HG03175 (cell line): Measurements from ENCODE around the gene PBRM1.
"Not testable (repeated sequence)": the region's sequence is repeated elsewhere in the genome, so short reads cannot be mapped to it uniquely, and the experiment has no call there.

Experiments used
- ATAC-seq: cut with Tn5 transposase; IDR thresholded peaks from one replicate; pipeline ENCODE4 v1.9.1; 2021; ENCODE audit warnings: mild to moderate bottlenecking, moderate library complexity; ENCODE audit not compliant: unreplicated experiment

The PBRM1 gene

DNA sequence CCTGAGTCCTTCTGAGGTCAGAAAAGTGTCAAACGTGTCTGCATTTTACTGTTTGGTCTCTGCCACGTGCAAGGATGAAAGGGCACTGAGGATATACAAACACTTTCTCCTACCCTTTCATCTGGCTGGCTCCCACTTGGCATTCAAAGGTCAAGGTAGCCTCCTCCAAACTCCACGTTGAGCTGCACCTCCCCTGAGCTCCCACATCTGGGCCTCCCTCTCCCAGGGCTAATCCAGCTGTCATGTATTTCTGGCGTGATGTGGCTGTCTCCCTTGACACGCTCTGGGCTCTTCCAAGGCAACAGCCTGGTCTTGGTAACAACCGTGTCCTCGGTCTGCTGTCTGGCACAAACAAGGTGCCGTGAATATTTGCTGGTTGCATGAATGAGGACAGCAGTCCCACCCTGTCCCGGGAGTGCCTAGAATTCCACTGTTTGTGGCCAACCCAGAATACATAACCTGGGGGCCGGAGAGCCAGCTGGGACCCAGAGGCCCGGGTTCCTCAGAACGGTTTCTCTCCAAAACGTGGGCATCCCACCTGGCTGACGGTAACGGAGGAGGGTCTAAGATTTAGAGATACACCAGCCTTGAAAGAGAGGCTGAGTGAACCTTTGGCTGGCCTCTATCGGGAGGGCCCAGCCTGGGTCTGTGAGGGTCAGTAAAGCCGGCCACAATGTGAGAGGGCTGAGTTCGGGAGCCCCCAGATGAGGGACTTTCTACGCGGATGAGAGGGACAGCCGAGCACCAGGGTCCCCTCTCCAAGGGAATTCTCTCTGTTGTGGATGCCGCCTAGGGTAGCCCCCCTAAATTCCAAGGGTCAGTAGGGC, 19.1 kb upstream of the PBRM1 start:
- peak; percentile 4 for ATAC-seq

DNA sequence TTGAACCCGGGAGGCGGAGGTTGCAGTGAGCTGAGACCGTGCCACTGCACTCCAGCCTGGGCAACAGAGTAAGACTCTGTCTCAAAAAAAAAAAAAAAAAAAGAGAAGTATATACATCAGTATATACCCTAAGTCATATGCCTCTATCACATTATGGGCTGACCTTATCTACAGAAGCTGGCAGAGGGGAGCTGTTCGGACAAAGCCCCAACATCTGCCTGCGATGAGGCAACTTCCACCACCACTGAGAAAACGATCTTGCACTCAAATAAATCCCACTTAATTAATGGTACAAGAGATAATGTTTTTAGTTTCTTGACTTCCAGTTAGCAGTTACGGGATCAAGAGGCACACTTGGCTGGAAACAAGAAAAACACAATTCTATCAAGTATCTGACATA, 17.6 kb upstream of the PBRM1 start:
- no peak for ATAC-seq

DNA sequence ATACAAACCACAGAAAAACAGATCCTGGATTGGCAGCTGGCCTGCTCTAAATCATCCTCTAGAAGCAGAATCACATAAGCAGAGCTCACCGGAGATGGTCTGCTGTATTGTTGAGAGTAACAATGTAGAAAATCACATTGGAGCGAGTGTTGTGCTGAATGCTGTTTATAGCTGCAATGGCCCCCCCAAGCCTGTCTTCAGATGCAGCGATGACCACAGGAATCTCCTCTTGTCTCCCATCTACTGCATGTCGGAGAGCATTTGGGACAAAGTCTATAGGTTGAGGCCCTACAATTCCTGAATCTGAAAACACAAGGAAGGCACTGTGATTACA, 11.9 kb upstream of the PBRM1 start:
- ATAC-seq, result no peak

DNA sequence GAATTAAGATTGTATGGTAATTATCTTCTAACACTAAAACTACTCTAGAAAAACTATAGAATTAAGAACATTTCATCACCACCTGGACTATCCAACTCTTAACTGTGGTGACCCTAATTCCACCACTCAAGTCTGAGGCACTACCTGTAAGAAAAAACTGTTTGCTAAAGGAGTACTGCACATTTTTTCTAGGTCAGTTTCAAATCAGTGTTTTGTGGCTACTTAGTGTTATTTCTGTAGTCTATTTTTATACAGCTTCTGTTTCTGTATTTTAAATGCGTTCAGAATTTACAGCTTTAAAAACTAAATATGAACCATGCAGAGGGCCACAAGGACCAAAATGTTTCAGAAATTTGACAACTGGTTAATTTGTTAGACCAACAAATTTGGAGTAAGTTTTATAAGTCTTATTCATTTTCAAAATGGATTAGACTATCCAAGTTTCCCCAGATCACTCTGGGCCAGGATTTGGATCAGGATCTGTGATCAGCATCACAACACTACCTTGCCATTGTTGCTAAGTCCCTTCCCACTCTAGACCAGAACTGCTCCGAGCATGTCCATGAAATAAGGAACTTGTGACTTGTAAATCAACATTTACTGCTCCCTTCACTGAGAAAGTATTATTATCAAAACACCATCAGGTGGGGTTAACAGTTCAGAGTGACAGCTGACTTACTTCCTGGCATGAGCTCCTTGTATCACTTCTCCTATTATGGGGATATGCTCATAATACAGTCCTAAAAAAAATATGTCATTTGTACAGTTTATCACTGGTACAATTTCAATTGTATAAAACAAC, 11.3 kb upstream of the PBRM1 start:
- no peak for ATAC-seq

DNA sequence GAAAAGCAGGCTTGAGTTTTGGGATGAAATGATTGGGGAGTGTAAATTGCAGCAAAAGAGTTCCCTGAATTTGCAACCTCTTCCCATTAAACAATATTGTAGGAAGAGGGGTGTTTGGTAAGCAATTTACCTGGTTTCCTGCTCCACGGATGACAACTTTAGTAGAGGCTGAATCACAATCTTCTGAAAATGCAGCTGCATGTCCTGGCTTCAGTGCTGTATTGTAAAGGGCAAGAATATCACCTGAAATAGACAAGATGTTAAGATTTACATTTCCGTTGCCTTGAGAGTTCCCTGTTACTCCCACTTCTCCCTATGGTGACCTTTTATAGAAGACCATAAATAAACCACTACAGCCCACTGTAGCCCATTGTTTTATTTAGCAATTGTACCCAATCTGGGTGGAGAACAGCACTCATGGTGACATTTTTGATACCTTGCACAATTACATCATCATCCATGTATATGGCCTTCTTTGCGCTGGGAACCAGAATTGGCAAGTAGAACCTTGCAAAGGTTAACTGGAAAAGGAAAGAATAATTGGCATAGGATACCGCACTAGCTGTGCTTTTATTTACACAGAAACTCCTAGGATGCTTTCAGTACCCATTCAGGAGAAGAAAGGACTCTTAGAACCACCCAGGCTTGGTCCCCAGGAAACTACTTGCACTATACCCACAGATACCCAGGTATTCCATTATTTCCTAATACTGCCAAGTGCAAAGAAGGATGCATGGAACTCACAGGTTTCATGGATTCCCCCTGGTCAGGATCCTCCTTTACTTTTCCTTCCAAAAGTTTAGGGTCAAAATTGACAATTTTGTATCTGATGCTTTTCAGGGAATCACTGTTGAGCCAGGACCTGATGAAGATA, 10.3 kb upstream of the PBRM1 start:
- no peak for ATAC-seq

DNA sequence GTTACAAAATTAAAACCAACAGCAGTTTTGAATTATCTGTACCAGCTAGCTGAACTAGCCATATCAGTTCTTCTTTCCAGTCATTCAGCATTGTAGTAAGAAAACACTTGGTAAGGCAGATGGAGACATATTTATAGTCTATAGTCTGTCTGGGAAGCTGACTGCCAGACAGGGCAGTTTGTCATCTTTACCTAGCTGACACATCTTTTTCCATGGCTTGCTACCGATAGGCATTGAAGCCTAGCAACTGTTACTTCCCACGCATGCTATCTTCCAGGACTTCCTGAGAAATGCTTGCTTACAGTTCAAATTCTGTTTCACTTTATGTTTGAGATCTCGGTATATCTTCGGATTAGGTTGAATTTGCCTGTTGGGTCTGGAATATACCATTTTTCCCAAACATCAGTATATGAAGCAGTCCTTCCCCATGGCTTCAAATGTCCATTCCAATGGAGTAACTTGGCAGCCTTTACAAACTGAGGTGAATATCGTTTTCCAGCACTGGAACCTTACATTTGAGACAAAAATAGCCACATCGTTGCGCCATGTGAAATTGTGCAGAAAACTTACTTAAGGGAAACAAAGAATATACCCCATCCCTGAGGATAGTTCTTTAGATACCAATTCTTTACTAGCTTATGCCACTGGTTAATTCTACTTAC, 8.9 kb upstream of the PBRM1 start:
- no peak for ATAC-seq

DNA sequence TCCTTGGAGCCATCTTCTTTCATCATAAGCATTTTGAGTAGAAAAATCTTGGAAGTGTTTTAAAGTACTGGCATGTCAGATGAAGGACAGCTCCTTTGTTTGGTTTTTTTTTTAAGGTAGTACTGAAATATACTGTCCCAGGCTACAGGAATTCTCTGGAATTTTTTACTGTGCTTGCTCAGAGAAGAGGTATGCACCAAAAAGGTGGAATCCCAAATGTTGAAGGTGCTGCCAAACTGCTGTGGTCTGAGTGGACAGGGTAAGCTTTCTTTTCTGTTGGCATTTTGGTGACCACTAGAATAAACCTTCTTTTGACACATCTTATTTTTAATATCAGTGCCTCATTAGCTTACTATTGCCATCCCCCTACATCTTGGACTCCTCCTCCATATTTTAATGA, 7.4 kb upstream of the PBRM1 start:
- ATAC-seq, result no peak

DNA sequence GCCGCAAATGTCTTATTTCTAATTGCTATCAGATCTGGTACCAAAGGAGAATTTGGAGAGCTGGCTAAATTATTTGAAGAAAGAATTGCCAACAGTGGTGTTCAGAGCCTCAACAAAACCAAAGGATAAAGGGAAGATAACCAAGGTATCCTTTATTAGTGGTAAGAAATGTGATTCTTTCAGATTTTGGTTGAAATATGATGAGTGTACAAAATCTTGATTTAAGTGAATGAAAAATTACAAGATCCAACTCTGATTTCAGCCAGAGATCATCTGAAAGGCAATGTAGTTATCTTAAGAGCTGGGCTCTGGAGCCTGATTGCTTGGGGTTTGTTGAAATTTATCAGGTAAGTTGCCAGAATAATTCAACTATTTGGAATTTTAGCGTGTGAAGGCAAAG, 4.8 kb upstream of the PBRM1 start:
- ATAC-seq, result no peak

DNA sequence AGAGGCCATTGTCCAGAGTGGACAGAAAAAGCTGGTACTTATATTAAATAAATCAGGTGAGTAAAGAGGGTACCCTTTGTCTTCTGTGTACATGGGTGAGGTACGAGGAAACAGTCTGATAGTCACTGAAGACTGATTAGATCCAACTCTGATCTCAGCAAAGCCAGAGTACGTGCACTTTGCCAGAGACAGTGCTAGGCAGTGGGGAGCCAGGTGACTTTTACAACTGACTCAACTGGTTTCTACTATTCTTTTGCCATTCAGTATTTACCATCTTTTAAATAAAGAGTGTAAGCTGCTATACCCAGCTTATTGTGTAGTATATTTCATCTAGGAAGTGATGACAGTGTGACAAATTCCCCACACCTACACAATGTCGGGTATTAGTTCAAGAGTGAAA, 3.4 kb upstream of the PBRM1 start:
- ATAC-seq, result no peak

DNA sequence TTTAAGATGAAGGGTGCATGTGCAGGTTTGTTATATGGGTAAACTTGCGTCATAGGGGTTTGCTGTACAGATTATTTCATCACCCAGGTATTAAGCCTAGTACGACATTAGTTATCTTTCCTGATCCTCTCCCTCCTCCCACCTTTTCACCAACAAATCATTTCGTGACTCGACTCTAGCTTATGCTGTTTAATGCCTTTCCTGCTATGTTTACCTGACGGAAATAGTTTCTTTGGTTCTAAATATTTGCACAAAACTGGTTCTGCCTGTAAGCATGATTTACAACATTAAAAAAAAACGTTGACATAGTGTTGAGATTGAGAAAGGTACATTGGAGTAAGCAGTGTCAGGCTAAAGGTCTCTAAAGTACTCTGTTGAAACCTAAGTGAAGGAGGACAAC, 2.6 kb upstream of the PBRM1 start:
- ATAC-seq, result no peak

DNA sequence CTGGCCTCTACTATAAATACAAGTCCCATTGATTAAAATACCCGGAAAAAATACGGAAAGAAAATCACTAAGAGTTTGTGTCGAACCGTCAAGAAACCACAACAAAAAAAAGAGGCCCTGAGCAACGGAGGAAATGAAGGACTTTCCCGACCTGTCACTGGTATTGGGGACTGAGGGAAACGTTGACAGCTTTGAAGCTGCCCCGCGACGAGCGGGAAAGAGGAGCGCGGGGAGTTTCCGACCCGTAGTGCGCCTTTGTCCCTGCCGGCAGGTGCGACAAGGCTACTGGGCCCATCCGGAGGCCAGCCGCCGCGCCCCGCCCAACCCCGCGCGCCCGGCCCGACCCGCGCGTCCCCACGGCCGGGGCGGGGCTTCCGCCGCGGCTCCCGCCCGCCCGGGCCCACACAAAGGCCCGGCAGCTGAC, 416 bp downstream of the PBRM1 start:
- peak; percentile 80 for ATAC-seq

DNA sequence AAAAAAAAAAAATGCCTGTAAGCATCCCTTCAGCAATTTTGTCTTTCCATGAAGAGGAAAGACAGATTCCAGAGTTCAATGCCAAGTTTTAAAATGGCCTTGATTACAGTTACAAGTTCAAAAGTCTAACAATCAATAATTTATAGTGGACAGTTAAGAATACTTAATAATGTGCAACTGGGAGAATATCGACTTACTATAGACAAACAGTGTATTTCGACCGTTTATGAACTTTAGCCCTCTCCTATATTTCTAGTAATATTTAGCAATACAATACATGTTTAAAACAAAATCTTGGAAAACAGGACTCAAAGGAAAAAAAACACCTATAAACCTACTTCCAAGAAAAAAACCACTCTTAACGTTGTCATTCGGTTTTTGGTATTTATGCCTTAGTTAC, 1.5 kb downstream of the PBRM1 start:
- no peak for ATAC-seq

DNA sequence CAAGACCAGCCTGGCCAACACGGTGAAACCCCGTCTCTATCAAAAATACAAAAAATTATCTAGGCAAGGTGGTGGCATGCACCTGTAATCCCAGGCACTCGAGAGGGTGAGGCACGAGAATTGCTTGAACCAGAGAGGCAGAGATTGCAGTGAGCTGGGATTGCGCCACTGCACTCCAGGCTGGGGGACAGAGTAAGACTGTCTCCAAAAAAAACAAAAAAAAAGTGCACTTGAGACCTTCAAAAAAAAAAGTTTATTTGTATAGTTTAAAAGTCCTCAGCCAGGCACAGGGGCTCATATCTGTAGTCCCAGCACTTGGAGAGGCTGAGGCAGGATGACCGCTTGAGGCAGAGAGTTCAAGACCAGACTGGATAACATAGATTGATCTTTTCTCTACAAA, 2.1 kb downstream of the PBRM1 start:
- ATAC-seq, result no peak

DNA sequence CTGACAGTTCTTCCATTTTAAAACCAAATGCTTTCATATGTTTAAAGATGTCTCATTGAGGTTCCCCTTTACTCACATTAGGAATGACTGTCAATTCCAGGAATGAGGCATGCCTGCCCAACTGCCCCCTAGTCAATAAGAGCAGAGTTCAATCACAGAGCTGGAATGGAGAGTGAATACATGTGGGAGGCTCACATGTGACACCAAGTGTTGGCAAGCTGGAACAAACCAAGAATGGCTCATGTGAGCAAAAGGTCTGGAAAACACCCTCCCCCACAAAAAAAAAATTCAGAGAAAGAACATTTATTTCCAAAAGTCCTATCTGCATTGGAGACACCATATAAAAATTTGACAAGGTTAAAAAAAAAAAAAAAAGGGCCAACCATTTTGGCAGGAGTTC, 3.7 kb downstream of the PBRM1 start:
- ATAC-seq, result no peak

DNA sequence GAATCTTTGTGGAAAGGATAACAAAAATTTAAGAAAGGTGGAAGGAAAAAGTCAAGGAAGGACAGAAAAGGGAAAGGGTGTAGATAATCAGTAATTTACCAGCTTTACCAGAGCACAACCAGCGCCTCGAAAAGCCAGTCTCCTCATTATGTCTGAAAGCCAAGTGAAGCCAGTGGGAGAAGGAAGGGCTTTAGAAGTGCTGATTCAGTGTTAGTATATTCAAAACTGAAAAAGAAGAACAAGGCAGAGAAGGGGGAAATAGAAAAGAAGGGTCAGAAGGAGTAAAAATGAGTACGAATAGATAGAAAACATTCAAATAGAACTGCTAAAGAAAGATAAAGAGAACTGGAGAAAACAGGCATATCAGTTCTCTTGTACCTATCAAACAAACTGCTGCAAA, 4.1 kb downstream of the PBRM1 start:
- ATAC-seq, result no peak

DNA sequence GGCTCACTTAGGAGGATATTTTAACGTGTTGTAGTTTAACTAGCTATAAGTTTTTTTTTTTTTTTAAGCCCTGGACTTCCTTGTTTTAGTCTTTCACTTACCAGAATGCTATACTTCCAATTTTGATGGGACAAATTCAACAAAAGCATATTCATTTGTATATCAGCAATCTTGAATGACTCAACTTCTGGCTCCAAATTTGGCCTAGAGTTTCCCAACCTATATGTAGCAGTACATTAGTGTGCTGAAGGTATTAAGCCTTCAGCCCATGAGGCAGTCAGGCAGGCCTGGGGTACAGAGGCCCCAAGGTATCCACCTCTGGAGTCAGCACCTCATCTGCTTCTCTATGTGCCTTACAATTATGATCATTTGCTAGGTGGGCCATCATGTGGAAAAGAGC, 5.9 kb downstream of the PBRM1 start:
- ATAC-seq, result no peak

DNA sequence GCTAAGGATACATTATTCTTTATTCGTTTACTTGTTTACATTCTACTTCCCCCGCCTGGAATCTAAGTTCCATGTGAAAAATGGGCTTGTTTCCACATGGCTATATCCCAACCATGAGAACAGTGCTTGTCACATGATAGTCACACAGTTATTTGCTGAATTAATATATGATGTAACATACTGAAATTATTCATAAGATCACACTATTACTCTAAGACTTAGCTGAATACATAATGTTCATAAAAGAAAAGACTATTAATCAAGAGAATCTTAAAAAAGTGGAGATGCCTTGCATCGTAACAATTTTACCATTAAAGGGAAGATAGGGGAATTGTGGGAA, 6.5 kb downstream of the PBRM1 start:
- ATAC-seq, result no peak

DNA sequence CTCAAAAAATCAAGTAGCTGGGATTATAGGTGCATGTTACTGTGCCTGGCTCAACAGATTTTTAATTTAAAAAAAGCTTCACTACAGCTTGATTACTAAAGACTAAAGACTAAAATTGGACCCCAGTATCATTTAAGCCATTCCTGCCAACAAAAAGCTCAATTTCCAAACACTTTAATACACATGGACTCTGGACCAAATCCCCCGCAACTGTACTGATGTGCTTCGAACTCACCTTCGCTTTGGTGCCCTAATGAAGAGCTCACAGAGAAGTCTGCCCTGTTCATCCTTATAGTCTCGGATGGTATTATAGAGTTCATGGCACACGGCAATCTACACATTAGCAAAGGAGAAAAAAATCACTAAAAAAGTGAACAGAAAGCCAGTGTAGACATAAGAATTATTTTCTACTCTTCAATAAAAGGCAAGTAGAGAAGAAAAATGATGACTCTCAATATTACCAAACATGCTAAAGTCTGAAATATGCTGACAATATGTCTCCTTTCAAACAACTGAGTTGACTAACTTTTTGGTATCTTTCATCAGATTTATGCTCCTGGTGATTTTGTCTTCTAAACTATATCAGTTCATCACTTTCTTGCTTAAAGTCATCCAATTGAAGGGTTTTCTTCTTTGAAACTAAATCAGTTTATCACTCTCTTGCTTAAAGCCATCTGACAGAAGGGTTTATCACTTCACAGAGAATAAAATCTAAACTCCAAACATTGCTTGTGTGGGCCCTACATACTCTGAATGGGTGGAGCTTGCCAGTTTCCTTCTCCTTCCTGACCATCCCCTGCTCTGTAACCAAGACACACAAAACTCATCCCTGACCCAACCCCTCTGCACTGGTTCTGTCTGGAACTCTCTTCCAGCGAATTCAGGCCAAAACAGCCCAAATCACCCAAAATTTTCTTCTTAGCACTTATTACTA, 7.2 kb downstream of the PBRM1 start:
- no peak for ATAC-seq

DNA sequence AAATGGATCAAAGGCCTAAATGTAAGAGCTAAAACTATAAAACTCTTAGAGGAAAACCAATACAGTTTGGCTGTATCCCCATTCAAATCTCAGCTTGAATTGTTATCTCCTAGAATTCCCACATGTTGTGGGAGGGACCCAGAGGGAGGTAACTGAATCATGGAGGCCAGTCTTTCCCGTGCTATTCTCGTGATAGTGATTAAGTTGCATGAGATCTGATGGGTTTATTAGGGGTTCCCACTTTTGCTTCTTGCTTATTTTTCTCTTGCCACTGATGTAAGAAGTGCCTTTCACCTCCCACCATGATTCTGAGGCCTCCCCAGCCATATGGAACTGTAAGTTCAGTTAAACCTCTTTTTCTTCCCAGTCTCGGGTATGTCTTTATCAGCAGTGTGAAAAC, 9.5 kb downstream of the PBRM1 start:
- not testable (repeated sequence) for ATAC-seq

DNA sequence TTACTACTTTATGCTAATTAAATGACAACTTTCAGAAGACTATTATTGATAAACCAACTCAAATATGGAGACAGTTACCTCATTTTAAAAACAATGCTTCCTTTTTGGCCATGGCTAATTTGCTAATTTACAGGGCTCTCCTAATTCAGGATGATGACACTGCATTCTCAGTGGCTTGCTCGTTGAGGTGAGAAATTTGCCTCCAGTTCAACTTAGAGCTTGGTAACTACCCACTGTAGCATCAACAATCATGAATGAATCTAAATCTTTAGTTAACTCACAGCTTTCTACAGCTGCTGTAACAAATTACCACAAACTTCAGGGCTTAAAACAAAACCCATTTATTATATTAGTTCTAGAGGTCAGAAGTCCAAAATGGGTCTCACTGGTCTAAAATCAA, 14.0 kb downstream of the PBRM1 start:
- no peak for ATAC-seq
